Measurements from ENCODE around the gene TCF15. TPM values are rescaled to one million over a fixed set of nuclear protein-coding genes. Genes with fewer than 3 reads are reported as not detected.

TCF15 gene
- total and polyA plus RNA-seq, 4 donors, result not detected

- H3K9me3 ChIP-seq (ENCODE audit: control insufficient read depth in 4 of 4, low read length in 3 of 4), result no peaks in the 10 kb centered on the region
- no peak overlapping the region for H3K4me3 ChIP-seq (ENCODE audit: low read depth in 1 of 3, low read length in 3 of 3)
- H3K9ac ChIP-seq (ENCODE audit: low read depth in 1 of 2, low read length in 2 of 2), result no peak overlapping the region
- H3K36me3 ChIP-seq (ENCODE audit: control insufficient read depth in 4 of 4, insufficient read depth in 3 of 4, low read depth in 1 of 4, low read length in 3 of 4), result no peaks in the 10 kb centered on the region
- H3K27me3 ChIP-seq (ENCODE audit: control insufficient read depth in 4 of 4, insufficient read depth in 4 of 4, low read length in 3 of 4), result no peaks in the 10 kb centered on the region
- H3K4me1 ChIP-seq (ENCODE audit: control insufficient read depth in 4 of 4, insufficient read depth in 4 of 4, low read length in 3 of 4), result no peaks in the 10 kb centered on the region
- no peak overlapping the region for H3K27ac ChIP-seq (ENCODE audit: low read depth in 1 of 2, low read length in 2 of 2)
- DNase-seq (ENCODE audit: low spot score), result no peak
- 75% methylated on average over 5 of the region's 5 CpGs for WGBS
- TF ChIP-seq ATF3 (IDR thresholded peaks at IDR 0.05) (no peak), ZBTB33 (IDR thresholded peaks at IDR 0.05) (no peak), EGR1 (IDR thresholded peaks at IDR 0.05; ENCODE audit: low read depth in 2 of 2) (no peak), YY1 (IDR thresholded peaks at IDR 0.05) (no peak), SP1 (IDR thresholded peaks at IDR 0.05) (no peak)
These were observed 18.2 kb downstream of the TCF15 start for GRCh38 chr20:591941-592340.

GRCh38 chr20:588932-589672 lies 21.0 kb downstream of the TCF15 start:
- no peaks in the 10 kb centered on the region for H3K36me3 ChIP-seq (ENCODE audit: control insufficient read depth in 4 of 4, insufficient read depth in 3 of 4, low read depth in 1 of 4, low read length in 3 of 4)
- no peak overlapping the region for H3K4me3 ChIP-seq (ENCODE audit: low read depth in 1 of 3, low read length in 3 of 3)
- no peak overlapping the region for H3K9ac ChIP-seq (ENCODE audit: low read depth in 1 of 2, low read length in 2 of 2)
- no peaks in the 10 kb centered on the region for H3K9me3 ChIP-seq (ENCODE audit: control insufficient read depth in 4 of 4, low read length in 3 of 4)
- WGBS, result 87% methylated on average over 10 of the region's 10 CpGs
- DNase-seq (ENCODE audit: low spot score), result no peak
- H3K4me1 ChIP-seq (ENCODE audit: control insufficient read depth in 4 of 4, insufficient read depth in 4 of 4, low read length in 3 of 4), result no peaks in the 10 kb centered on the region
- peaks cover 0 to 2% (median 0%) of the 10 kb centered on the region in 4 donors for H3K27me3 ChIP-seq (ENCODE audit: control insufficient read depth in 4 of 4, insufficient read depth in 4 of 4, low read length in 3 of 4)
- TF ChIP-seq SP1 (IDR thresholded peaks at IDR 0.05) (no peak), RXRA (IDR thresholded peaks at IDR 0.05) (no peak), ZBTB33 (IDR thresholded peaks at IDR 0.05) (no peak), ATF3 (IDR thresholded peaks at IDR 0.05) (no peak), MAX (IDR thresholded peaks at IDR 0.05) (no peak), REST (IDR thresholded peaks at IDR 0.05) (no peak), EGR1 (IDR thresholded peaks at IDR 0.05; ENCODE audit: low read depth in 2 of 2) (no peak), JUND (IDR thresholded peaks at IDR 0.05) (no peak), GABPA (IDR thresholded peaks at IDR 0.05 in 1 of 2, conservative IDR thresholded peaks at IDR 0.05 in 1 of 2) (no peak), FOXA1 (IDR thresholded peaks at IDR 0.05) (no peak), RAD21 (IDR thresholded peaks at IDR 0.05) (no peak), TAF1 (conservative IDR thresholded peaks at IDR 0.05) (no peak), YY1 (IDR thresholded peaks at IDR 0.05) (no peak), CTCF (IDR thresholded peaks at IDR 0.05; ENCODE audit: low read depth, low read length, missing input control) (no peak)
- H3K27ac ChIP-seq (ENCODE audit: low read depth in 1 of 2, low read length in 2 of 2), result no peak overlapping the region
